Embryonic facial prominence (tissue), 1 donor: ENCODE measurements around the gene NFATC2.

Source experiments
- DNase-seq: peaks from one replicate; pipeline ENCODE4 v3.0.0-alpha.2; 2016; ENCODE audit errors: extremely low spot score

NFATC2 gene

GRCh38 chr20:51413857-51414256 is 128.7 kb downstream of the NFATC2 start:
- DNase-seq, result no peak

- no peak for DNase-seq
These were observed 129.5 kb downstream of the NFATC2 start for GRCh38 chr20:51412951-51413481.

DNA sequence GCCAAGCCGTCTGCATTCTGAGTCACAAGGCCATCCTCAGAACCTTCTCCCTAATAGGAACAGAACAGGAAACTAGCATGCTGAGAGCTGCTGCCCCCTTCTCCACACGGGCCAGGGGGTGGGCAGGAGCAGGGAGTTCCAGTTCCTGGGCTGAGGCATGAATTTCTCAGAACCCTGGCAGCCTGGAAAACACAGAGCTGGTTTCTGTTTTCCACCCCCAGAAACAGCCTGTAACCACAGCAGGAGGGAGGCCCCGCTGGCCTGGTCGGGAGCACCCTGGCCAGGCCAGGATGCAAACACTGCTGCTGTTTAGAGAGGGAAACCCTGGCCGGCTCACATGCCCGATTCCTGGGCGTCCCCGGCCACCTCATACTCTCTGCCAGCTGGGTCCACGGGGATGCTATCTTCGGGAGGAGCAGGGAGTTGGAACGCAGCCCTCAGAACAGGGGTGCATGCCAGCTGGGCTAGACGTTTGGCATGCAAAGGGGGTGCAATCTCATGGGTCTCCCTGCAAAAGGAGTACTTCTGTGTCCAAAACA is 130.1 kb downstream of the NFATC2 start:
- no peak for DNase-seq

DNA sequence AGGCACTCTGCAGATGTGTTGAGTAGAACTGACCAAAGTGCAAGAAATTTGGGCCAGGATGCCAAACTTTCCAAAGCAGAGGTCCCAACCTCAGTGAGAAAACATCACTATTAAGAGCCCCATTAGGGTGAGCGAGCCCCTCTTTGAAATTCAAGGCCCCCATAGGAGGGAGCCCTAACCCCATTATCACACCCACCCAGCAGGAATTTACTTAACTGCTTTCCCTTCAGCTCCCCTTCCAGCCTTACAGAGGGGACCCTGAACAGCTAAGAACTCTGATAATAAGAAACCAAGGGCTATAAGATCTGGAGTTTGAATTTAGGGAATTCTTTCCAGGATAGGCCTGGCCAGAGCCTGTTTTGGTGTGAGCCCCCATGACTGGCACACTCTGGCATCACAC is 130.6 kb downstream of the NFATC2 start:
- no peak for DNase-seq

GRCh38 chr20:51410586-51411325 is 131.8 kb downstream of the NFATC2 start:
- no peak for DNase-seq

- DNase-seq, result no peak
These were observed 133.2 kb downstream of the NFATC2 start for GRCh38 chr20:51409192-51409880.

GRCh38 chr20:51404297-51405060 is 138.0 kb downstream of the NFATC2 start:
- no peak for DNase-seq

GRCh38 chr20:51403466-51404220 is 138.9 kb downstream of the NFATC2 start:
- no peak for DNase-seq

DNA sequence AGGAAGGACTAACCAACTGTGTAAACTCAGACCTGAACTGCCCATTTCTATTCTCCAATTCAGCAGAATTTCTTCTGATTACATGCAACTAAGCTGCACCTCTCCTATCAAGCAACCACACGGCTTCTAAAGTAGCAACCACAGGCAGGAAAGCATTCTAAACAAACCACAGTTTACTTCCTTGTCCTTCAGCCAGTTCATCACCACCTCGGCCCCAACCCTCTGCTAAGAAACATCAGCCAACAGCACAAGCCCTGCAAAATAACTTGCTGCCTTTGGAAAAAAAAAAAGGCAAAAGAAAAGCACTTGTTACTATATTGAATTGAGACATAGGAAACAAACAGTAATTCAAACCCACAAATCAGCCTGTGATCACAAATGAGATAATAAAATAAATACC is 140.3 kb downstream of the NFATC2 start:
- no peak for DNase-seq

GRCh38 chr20:51401496-51401895 is 141.0 kb downstream of the NFATC2 start:
- DNase-seq, result no peak

GRCh38 chr20:51400051-51400926 is 142.2 kb downstream of the NFATC2 start:
- DNase-seq, result no peak

GRCh38 chr20:51399006-51399890 is 143.3 kb downstream of the NFATC2 start:
- DNase-seq, result no peak

GRCh38 chr20:51398552-51398951 is 144.0 kb downstream of the NFATC2 start:
- no peak for DNase-seq

DNA sequence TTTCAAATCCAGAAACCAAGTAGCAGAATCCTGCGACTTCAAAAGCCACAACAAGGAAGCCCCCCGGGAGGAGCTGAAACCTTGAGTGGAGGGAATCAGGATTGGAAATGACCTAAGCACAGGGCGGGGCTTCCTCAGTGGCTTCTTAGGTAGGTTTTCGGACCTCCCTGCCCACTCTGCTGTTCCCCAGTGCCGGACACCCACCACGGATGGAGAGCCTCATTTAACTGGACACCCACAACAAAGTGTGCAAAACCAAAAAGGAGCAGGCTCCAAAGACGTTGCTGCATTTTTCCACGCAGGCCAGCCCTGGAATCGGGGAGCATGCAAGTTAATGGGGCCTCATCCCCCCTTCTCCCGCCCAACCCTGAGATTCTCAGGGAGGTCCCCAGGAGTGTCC is 144.4 kb downstream of the NFATC2 start:
- no peak for DNase-seq

GRCh38 chr20:51397137-51397536 is 145.4 kb downstream of the NFATC2 start:
- no peak for DNase-seq

GRCh38 chr20:51396365-51396909 is 146.1 kb downstream of the NFATC2 start:
- no peak for DNase-seq

DNA sequence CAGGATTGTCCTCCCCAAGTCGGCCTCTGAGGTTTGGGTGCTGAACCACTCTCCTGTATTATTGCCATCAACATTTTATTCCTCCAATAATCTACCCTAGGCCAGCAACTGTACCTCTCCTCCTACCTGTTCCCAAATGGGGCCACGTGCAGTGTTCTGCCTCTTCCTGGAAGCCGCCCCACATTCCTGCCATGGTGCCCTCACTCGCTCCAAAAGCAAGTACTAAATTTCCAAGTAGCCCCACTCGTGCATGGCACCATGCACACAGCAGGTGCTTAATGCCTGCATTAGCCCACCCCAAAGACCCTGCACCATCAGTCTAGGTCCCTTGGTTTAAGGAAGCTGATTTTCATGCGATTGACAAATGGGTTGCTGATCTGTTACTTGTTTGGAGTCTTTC is 147.8 kb downstream of the NFATC2 start:
- DNase-seq, result no peak

DNA sequence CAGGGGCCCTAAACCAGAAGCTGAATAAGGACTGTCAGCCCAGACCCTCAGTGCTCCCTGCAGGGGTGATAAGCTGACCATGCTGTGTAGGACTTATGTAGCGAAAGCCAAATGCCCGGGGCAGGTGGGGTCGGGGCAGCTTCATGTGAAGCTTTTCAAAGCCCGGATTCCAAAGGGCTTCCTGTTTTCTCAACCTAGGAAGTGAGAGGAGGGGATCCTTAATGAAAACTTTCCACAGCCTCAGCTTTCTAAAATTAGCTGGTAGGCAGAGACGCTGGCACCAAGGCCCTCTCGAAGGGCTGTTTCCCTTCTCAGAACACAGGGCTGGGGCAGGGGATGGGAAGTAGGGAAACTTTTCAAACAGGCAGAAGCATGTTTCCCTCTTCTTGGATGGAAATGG is 148.9 kb downstream of the NFATC2 start:
- no peak for DNase-seq

- DNase-seq, result no peak
These were observed 149.8 kb downstream of the NFATC2 start for GRCh38 chr20:51392614-51393186.
